NCI-H1436 treated with DMSO at 0.1 percent for 48 hours (cell line): Measurements from ENCODE around the gene MEA1.

ENCODE experiments used
- DNase-seq: peaks from one replicate; lab custom pipeline; 2025; lab: John Stamatoyannopoulos, UW

MEA1 gene

DNA sequence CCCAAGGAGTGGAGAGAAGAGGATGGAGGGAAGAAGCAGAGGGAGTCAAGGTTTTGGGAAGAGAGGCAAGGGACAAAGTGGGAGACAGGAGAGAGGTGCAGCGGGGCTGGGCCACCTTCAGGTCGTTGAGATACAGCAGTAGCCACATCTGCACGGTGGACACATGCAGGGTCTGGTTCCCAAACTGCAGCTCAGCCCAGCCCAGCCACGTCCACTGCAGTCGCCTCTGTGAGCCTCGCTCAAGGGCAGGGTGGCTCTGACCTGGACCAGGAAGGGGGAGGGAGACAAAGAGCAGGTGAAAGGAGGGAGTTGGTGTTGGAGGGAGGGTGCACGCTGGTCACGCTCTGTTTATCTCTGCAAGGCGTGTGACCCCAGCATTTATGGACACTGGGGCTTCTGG lies 25.0 kb upstream of the MEA1 start:
- DNase-seq = no peak

DNA sequence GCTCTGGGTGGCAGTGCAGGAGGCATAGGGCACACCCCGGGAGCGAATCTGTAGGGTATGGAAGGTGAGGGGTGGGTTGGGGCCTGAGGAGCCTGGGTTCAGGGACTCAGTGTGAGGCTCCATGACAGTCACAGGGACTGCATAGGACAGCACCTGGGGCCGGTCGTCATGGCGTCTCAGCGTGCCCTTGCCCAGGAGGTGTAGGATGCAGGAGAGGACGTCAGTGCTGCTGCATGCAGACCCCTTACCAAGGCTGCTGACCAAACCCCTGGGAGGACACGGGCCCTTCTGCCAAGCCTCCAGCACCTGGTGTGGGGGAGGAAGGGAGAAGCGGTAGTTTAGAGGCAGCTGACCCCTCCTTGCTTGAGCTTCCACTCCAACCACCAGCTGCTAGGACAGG lies 24.0 kb upstream of the MEA1 start:
- no peak for DNase-seq

DNA sequence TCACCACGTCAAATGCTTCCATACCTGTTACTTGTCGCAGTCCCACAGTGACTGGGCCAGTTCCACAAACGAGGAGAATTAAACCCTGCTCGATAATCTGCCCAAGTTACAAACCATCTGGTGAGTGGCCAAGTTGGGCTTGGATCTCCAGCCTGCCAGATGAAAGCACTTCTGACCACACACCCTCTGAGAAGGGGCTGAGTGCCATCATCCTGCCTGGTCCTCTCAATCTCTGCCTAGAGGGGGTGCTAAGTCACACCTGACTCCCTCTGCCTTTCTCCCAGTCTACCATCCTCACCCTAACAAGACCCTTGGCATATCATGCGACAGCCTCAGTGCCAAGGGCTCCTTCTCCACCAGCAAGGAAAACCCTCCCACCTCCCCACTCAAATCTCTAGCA lies 23.5 kb upstream of the MEA1 start:
- DNase-seq = no peak

DNA sequence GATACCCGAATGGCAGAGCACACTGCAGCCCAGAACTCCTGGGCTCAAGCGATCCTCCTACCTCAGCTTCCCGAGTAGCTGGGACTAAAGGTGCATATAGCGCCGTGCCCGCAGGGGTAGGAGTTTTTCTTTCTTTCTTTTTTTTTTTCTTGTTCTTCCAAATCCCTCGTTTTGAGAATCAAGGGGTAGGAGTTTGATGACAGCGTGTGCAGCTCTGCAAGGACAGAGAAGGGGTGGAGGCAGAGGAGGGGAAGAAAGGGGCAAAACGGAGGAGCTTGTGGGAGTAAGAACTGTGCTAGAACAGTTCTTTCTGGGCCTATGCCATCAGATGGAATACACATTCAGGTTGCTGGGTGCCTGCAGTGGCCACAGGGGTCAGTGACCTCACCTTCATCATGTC lies 23.0 kb upstream of the MEA1 start:
- DNase-seq = no peak

DNA sequence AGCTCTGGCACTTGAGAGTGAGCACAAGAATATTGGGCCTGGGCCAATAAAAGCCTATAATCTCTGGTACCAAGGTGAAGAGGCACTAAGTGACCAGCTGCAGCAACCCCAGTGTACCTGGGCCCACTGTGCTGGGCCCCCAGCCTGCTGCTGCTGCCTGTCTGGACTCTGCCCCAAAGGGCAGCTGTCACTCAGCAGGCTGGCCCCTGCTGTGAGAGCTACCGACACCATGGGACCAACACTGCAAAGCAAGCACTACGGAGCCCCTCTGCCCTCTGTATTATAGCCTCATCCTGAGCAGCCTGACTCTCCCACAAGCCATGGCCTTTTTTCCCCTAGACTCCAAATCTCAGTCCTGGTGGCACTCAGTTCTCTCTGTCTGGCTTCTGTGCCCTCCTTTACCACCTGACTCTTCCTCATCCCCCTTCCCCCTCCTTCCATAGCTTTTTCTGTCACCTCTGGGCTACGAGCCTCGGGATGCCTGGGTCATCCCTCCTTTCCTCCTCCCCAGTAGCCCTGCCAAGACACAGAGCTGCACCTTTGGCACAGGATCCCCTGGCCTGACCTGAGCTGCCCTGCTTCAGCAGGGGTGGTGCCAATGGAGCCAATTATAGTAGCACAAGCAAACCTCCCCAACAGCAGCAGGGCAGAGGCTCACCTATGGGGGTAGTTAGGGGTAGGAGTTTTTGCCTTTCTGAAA lies 21.9 kb upstream of the MEA1 start:
- DNase-seq = no peak

DNA sequence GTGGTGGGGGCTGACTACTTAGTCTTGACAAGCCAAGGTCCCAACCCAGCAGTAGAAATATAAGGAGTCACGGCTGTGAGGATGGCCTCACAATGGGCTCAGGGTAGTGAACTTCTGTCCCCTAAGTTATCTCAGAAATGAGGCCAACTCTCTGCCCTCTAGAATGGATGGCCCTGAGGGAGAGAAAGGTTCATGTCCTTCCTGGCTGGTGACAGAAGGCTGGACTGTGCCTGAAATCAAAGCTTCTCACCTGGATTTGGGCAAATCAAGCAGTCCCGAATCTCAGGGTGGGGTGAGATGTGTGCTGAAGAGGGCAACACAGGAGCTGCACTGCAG lies 20.4 kb upstream of the MEA1 start:
- DNase-seq = no peak

DNA sequence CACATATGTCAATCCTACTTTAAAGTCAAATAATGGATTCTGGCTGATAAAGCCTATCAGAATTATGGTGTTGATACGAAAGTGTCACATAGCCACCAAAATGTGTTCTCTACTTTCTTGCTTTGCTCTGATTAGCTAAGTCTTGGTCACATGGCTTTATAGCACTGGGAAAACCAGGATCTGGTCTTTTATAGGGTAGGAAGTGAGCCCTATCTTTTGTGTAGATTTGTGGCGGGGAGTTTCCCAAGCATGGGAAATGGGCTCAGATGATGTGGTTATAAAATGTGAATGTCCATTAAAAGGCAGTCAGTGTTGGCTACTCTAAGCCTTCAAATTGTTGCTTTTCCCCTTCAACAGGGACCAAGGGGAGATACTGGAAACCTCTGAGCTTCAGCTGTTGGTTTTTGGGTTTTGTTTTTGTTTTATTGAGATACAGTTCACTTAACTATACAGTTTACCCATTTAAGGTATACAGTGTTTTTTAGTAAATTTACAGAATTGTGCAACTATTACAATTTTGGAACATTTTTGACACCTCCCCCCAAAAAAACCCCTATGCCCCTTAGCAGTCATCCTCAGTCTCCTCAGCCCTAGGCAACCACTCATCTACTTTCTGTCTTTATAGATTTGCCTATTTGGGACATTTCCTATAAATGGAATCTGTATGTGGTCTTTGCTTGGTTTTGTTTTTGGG lies 19.9 kb upstream of the MEA1 start:
- no peak for DNase-seq

DNA sequence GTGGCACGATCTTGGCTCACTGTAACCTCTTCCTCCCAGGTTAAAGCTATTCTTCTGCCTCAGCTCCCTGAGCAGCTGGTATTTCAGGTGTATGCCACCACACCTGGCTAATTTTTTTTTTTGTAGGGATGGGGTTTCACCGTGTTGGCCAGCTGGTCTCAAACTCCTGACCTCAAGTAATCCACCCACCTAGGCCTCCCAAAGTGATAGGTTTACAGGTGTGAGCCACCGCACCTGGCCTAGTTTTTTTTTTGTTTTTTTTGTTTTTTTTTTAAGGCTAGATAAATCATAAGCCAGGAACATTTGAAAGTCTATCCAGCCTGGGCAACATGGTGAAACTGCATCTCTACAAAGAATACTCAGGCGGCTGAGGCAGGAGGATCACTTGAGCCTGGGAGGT lies 18.6 kb upstream of the MEA1 start:
- no peak for DNase-seq

DNA sequence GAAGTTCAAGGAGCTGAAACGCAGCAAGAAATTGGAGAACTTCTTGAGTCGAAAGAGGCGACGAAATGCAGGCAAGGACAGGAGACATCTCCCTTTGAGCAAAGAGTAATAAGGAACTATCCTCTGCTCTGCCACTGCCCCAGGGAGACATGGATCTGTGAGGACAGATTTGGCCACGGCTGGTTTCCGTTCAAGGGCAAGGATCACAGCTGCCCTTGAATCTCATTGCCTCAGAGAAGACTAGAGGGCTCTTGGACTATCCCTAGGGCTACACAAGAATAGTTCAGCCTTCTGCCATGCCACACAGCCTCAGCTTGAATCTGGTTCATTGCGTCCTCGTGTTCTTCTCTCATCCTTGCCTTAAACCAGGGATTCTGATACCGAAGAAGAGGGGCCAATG lies 15.4 kb upstream of the MEA1 start:
- no peak for DNase-seq

DNA sequence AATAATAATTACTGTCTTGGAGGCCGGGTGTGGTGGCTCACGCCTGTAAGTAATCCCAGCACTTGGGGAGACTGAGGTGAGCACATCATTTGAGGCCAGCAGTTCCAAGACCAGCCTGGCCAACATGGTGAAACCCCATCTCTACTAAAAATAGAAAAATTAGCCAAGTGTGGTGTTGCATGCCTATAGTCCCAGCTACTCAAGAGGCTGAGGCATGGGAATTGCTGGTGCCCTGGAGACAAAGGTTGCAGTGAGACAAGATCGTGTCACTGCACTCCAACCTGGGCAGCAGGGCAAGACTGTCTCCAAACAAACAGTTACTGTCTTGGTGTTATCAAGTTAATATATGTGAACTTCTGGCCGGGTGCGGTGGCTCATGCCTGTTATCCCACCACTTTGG lies 12.6 kb upstream of the MEA1 start:
- DNase-seq = no peak

DNA sequence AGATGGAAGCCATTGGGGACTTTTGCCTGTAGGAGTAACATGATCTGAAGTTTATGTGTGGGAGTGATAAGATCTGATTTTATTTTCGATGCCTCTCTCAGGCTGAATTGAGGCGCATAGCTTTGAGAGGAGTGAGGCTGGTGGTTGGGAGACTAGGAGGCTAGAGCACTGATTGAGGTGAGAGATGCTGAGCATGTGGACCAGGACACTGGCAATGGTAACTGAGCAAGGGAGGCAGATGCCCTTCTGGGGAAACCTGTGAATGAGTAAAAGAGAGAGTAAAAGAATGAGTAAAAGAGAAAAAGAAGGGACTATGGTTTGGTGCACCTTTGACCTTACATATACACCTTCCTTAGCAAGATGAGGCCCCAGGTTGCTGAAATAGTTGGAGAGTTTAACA lies 10.7 kb upstream of the MEA1 start:
- DNase-seq = no peak

DNA sequence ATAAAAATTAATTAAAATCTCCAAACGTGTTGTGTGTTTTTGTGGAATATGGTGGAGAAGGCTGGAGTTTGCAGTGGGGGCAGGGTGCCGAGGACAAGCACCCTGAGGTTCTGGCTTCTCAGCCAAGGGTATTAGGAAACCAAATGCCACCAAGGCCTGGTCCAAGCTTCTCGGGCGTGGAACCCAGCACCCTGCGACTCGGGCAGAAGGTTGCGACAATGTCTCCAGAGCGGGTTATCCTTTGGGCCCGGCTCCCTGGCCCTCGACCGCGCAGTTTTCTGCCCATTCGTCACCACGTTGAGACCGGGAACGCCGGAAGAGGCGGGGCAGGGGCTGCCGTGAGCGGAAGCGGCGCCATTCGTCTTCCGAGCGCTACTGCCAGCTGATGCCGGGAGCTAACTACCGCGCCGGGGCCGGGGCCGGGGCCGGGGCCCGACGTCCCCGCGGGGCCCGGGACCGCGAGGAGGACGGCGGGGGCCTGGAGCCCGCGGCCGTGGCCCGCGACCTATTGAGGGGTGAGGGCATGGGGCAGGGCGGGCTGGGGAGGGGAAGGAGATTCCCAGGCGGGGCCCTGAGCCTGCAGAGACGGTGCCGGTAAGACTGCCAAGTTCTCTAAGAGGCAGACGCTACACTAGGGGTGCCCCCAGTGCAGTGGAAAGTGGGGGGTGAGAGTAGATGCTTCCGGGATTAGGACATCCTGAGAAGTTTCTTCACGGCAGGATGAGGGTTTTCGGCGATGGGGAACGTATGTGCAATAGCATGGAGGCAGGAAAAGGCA lies 7.7 kb upstream of the MEA1 start, which contains the start of gene RRP36:
Gene RRP36 (plus strand): TSS at position 354 of the 778 bp plus-strand sequence. CDS start 32 bp downstream, at position 386.
- DNase-seq = no peak

DNA sequence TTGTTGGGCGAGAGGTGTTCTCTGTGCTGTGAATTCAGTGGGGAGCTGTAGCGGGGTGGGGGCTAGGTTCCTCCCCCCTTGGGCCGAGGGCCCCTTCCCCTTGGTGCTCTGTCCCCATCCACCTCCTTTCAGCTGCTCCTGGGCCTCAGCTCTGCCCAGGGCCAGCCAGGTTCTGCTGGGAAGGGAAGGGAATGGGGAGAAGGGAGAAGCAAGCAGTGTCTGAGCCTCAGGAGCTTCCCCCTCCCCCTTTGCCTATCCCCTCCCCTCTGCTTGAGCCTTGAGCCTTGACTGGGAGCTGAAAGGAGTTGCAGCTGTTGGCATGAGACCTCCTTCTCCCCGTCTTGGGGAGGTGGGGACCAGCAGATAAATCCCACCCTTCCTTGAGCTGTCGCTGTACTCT lies 7.1 kb upstream of the MEA1 start:
- no peak for DNase-seq

DNA sequence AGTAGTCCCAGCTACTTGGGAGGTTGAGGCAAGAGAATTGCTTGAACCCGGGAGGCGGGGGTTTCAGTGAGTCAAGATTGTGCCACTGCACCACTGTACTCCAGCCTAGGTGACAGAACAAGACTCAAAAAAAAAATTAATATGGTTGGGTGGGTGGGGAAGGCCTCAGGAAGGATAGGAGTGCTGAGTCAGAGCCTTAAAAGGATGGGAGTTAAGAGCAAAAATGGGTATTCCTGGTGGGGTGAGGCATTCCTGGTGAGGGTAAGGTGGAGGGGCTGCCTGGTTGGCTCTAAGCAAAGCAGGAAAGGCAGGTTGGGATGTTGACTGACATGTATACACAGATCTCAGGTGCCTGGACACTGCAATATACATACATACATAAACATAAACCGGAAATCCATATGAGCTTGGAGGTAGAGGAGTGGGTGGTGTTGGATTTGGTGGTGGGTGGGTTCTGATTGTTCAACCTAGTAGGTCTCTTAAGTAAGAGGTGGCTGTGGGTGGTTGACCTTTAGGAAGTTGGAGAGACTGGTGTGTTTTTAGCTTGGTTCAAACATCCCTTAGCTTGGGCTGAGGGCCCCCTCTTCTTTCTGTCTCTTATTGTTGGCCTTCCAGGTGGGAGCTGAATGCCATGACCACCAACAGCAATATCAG lies 6.4 kb upstream of the MEA1 start:
- no peak for DNase-seq

DNA sequence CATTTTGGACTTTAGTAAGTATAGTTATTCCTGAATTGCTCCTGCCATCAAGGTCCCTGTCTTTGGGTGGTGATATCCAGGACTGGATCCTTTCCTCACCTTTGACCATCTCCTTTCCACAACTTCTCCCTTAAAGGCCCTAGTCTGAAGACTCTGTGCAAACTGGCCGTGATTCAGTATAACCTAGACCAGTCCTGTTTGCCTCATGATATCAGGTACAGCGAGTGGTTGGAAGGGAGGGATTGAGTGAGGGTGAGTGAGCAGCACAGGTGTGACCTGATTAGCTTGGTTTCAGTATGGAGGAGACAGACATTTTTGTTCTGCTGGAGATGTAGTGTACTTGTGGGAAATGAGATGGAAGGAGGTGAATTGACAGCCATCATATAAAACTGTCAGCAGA lies 5.4 kb upstream of the MEA1 start:
- no peak for DNase-seq

DNA sequence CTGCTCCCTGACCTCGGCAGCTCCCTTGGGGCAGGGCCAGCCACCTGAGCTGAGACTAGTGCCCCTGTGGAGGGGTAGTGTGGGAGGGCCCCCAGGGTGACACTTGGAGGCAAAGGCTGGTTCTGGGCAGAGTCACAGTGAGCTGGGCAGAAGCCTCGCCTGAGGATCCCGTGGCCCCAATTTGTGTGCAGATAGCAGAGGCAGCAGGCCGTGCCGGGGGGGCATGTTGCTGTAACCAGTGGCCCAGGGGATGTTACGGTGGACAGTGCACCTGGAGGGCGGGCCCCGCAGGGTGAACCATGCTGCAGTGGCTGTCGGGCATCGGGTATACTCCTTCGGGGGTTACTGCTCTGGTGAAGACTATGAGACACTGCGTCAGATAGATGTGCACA lies 3.2 kb upstream of the MEA1 start:
- DNase-seq = no peak

DNA sequence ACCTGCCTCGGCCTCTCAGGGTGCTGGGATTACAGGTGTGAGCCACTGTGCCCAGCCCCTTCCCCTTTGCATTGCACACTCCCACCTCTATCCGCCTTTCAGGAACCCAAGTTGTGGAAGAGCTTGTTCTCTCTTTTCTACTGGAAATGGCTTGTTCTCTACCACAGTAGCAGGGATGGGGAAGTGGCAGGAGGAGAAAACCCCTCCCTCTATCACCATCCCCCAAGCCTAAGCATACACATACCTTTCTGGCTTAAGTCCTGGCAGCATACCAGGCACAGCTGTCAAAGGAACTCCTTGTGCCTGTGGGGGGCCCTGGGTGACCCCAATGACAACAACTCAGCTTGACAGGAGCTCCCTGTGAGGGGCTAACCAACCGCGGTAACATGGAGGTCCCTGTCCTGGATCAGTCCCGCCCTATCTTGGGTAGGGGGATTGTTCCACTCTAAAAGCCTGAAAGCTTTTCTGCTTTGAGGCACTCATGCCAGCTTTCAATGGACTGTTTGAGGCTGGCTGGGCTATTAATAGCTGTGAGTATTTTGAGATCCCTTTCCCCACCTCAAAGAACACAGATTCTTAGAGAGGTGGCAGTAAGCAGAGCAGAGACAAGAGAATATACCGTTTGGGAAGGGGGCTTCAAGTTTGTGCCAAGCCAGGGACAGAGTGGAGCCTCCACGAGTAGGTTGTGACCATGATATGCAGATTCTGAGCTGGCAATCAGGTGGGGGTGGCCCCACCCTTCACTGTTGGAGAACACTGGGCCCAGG lies 2.6 kb upstream of the MEA1 start:
- DNase-seq = no peak

DNA sequence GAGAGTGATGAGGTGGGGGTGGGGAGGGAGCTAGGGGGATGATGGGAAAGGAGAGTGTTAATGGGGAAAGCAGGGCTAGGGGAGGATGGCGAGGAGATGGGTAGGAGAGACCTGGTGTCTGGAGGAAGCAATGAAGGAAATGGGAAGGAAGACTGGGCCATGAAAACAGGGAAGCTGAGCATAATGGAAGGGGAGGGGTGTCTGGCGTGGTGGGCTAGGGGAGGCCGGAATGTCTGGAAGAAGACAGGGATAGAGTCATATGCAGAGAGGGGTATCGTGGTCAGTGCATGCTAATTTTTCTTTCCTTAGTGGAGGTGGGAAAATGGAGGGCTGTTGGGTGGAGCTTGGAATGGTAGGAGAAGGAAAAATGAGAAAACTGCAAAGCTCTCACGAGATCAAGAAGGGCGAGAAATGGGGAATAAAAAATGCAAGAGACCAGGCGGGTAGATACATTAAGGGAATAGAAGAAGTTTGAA lies 726 bp upstream of the MEA1 start:
- no peak for DNase-seq

DNA sequence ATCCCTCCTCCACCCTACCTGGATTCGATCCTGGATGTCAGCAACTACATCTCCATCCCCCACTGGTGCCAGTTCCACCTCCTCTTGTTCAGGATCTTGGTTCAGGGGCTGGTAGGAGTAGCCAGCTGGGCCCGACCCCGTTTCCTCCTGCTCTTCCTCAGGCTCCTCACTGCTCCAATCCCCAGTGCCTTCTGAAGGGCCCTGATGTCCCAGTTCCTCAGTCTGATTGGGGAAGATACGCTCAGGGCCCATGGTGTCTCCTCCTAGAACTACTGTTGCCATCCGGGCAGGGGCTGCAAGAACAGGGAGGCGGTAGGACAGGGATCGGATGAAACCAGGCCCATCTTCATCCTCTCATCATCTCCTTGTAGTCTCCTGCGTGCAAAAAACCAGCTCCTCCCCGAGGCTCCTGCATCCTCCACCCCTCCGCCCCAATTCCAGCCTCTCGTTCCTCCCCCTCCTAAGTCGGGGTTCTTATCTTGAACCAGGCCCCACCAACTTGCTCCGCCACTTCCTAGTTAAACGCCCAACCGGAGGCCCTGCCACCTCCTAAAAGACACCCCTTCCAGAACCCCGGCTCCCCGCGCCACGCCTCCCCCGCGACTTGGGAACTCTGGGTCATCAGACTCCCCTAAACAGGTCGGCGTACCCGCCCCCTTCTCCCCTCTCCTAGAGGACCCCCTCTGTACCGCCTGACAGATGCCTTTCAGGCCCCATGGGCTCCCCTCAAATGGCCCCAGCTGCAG lies 476 bp downstream of the MEA1 start:
- no peak for DNase-seq

DNA sequence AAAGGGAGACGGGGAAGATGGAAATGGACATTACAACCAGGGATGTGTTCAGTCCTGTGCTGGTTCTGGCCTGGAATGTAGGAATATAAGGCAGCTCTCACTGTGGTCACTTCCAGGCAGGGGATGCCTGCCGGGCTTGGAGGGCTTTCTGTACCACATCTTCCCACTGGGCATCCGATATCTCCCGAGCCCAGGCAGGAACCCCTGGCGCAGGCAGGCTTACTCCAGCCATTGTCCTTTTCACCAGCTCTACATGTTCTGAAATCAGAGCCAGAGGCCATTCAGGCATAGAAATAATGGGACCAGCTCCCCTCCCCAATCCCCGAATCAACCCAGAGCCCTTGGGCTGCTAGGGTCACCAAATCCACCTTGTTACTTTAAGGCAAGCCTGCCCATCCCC lies 1.4 kb downstream of the MEA1 start:
- DNase-seq = no peak

DNA sequence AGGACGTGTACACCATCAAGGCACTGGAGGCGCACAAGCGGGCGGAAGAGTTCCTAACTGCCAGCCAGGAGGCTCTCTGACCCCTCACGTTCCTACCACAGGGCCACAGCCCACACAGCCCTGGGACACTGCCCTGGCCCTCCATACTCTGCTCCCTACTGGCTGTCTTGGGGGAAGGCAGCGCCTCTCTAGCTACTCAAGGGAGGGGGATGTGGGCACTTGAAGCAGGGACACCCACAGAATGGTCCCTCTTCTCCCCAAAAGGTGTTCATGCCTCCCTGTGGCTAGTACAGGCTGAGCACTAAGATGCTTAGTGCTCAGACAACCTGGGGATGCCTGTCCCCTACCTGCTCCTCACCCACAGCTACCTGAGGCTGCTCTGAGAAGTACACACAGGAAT lies 2.5 kb downstream of the MEA1 start:
- no peak for DNase-seq
